OCI-LY3 (cell line): ENCODE results near the gene CREB5.
"Not testable (repeated sequence)": the region's sequence is repeated elsewhere in the genome, so short reads cannot be mapped to it uniquely, and the experiment has no call there.

ENCODE experiments used
- H2AFZ ChIP-seq: fragments of 200-600, 300-600 bp; shearing (Covaris generic); 2 replicates; pipeline ENCODE4 v1.6.0; 2014; ENCODE audit warnings: antibody characterized with exemption, low read depth, low read length
- H3K27ac ChIP-seq: fragments of 200-600, 300-600 bp; sonication (generic); 2 replicates; pipeline ENCODE4 v1.5.1; 2014; ENCODE audit warnings: mild to moderate bottlenecking, low read length, moderate library complexity, mixed read lengths
- H3K27me3 ChIP-seq: fragments of 200-600, 300-600 bp; sonication (generic); 2 replicates; pipeline ENCODE4 v1.6.1; 2014; ENCODE audit warnings: low read depth, low read length, mixed read lengths
- H3K36me3 ChIP-seq: fragments of 200-600, 300-600 bp; sonication (generic); replicated peaks from 2 replicates; pipeline ENCODE3; 2014; ENCODE audit warnings: low read depth, low read length, mixed read lengths
- H3K4me1 ChIP-seq: fragments of 300-600, 200-600 bp; sonication (generic); 2 replicates; pipeline ENCODE4 v1.6.1; 2014; ENCODE audit warnings: low read length, mixed read lengths
- H3K4me2 ChIP-seq: fragments of 200-600, 300-600 bp; sonication (generic); 2 replicates; pipeline ENCODE4 v1.6.1; 2014; ENCODE audit warnings: low read length, mixed read lengths
- H3K4me3 ChIP-seq: fragments of 300-600, 200-600 bp; sonication (generic); 2 replicates; pipeline ENCODE4 v1.5.1; 2014; ENCODE audit warnings: antibody characterized with exemption, mild to moderate bottlenecking, low read length, moderate library complexity
- H3K79me2 ChIP-seq: fragments of 300-600, 200-600 bp; shearing (Covaris generic); 2 replicates; pipeline ENCODE4 v1.6.1; 2014; ENCODE audit warnings: mild to moderate bottlenecking, low read length, mixed read lengths
- H3K9ac ChIP-seq: fragments of 300-600, 200-600 bp; shearing (Covaris generic); 2 replicates; pipeline ENCODE4 v1.6.0; 2014; ENCODE audit warnings: mild to moderate bottlenecking, low read length, moderate library complexity
- H3K9me3 ChIP-seq: fragments of 200-600, 300-600 bp; shearing (Covaris generic); 2 replicates; pipeline ENCODE4 v1.6.1; 2014; ENCODE audit warnings: low read length, mixed read lengths; ENCODE audit not compliant: insufficient read depth
- H4K20me1 ChIP-seq: fragments of 200-600, 300-600 bp; sonication (generic); 2 replicates; pipeline ENCODE4 v1.6.1; 2016; ENCODE audit warnings: low read length, mixed read lengths; ENCODE audit not compliant: insufficient read depth
- EZH2phosphoT487 ChIP-seq: fragments of 200-600 bp; shearing (Covaris generic); IDR thresholded peaks from 2 replicates; pipeline ENCODE4 v1.6.1; 2018; ENCODE audit warnings: antibody characterized with exemption, mixed run types, low read depth
- TF ChIP-seq, protein P1 (sequence below): fragments of 200-600, 300-600 bp; sonication (generic); IDR thresholded peaks from 2 replicates; pipeline ENCODE4 v1.5.1; 2014; ENCODE audit warnings: antibody characterized with exemption, low read length, low read depth

CREB5 gene

DNA sequence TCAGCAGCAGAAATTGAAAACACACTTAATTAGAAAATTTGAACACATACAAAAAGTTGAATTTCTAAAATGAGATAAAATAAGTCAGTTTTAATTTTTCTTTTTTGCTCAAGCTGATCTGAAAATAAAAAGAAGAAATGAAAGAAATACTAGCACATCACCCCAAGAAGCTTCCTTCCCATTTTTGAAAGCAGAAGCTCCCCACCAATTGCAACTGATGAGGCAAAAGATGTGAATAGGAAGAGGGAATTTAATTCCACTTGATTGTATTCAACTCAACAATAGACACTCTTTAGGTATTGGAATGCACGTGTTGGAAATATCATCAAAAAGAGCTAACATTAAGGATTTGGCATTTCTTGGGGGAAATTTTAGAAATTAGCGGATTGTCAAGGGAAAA is 370.0 kb downstream of the CREB5 start:
- Histone ChIP-seq H3K36me3 (no peaks in the 10 kb centered on the region), H3K4me1 (peaks cover 35% of the 10 kb centered on the region), H3K9ac (0 out of 2 replicates have a peak overlapping the region, but pooled peaks have one; percentile 42), H3K9me3 (no peaks in the 10 kb centered on the region), H2AFZ (no peak overlapping the region), H3K79me2 (no peaks in the 10 kb centered on the region), H3K27ac (peak overlapping the region; percentile 22), H3K27me3 (no peaks in the 10 kb centered on the region), H3K4me3 (peak overlapping the region; percentile 39; the same call in 1 of the 2 replicates), H3K4me2 (peak overlapping the region; percentile 52), H4K20me1 (no peaks in the 10 kb centered on the region)
- no peak for TF ChIP-seq EZH2phosphoT487
- TF ChIP-seq, protein P1, sequence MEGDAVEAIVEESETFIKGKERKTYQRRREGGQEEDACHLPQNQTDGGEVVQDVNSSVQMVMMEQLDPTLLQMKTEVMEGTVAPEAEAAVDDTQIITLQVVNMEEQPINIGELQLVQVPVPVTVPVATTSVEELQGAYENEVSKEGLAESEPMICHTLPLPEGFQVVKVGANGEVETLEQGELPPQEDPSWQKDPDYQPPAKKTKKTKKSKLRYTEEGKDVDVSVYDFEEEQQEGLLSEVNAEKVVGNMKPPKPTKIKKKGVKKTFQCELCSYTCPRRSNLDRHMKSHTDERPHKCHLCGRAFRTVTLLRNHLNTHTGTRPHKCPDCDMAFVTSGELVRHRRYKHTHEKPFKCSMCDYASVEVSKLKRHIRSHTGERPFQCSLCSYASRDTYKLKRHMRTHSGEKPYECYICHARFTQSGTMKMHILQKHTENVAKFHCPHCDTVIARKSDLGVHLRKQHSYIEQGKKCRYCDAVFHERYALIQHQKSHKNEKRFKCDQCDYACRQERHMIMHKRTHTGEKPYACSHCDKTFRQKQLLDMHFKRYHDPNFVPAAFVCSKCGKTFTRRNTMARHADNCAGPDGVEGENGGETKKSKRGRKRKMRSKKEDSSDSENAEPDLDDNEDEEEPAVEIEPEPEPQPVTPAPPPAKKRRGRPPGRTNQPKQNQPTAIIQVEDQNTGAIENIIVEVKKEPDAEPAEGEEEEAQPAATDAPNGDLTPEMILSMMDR: no peak

DNA sequence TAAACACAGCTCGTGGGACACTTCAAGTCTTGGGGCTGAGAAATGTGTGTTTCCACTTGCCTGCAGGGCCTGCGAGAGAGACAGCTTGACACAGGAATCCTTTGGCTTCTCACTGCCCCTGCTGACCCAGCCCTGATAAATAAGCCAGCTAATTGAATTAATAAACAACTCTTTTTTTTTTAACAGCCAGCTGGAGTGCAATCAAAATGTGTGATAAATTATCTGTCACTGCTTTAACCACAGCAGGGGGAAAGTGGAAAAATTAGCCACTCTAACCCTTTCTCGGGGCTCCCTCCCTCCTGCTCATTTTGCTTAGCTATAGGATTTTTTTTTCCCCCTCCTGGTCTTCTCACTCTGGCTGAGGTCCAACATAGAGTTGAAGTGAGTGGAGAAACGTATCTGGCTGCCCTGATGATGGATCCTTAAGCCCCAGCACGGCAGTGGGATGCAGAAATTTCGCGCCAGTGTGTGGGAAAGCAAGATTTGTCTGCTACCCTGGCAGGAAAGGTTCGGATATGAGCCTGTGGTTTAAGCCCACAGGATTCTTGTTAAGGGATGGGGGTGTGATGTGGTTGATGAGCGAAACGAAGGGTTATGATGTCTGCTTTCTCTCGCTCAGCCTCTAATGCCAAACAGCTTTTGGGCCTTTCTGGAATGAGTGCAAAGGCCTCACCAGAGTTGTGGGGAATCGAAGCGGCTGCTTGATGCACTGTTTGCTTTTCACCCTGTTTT is 372.0 kb downstream of the CREB5 start:
- Histone ChIP-seq H3K36me3 (no peaks in the 10 kb centered on the region), H3K4me1 (peaks cover 45% of the 10 kb centered on the region), H3K27ac (no peak overlapping the region), H3K9me3 (no peaks in the 10 kb centered on the region), H2AFZ (no peak overlapping the region), H3K27me3 (no peaks in the 10 kb centered on the region), H3K4me3 (no peak overlapping the region), H3K79me2 (no peaks in the 10 kb centered on the region), H4K20me1 (no peaks in the 10 kb centered on the region), H3K9ac (no peak overlapping the region), H3K4me2 (no peak overlapping the region)
- no peak for TF ChIP-seq EZH2phosphoT487
- TF ChIP-seq, protein P1: no peak

DNA sequence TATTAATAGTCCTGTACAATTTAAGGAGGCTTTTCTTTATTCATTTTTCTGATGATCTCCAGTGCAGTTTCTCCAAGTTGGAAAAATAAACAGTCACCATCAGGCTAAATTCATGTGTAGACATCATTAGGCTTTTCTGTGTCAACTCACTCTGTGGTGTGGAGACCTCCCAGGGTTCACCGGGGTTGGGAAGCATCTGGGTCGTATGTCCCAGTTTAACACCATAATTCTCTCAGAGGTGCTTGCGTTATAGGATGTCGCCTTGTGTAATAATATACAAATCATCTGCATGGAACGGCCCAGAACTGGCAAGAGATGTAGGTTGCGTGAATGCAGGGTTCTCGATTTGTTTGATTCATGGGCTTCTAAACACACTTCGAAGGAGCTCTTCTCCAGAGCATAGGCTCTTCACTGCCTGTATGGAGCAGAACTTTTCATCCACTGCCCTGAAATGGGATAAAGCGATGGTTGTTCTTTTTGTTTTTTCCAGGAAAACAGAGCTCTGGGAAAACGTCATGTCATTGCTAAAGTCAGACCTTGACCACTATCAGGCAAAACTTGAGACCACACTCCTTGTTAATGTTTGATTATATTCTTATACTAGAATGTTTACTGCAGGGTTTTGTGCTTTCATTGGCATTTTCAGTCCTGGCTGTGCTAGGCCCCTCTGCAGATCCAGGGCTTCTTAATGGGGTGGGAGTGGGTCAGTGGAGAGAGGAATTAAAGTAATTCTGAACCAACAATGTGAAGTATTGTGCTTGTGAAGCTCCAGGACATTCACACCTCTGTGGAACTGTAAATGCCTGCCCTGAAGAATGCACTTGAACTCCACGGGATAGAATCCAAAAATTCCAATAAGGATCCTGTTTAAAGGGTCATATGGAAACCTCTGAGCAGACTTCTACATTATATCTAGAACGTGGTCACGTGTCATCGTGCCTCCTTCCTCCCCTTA is 373.0 kb downstream of the CREB5 start:
- no peak for TF ChIP-seq EZH2phosphoT487
- TF ChIP-seq, protein P1: no peak
- Histone ChIP-seq H2AFZ (no peak overlapping the region), H3K36me3 (no peaks in the 10 kb centered on the region), H3K4me3 (no peak overlapping the region), H3K4me1 (peaks cover 49% of the 10 kb centered on the region), H3K9me3 (no peaks in the 10 kb centered on the region), H4K20me1 (no peaks in the 10 kb centered on the region), H3K9ac (no peak overlapping the region), H3K79me2 (no peaks in the 10 kb centered on the region), H3K27ac (no peak overlapping the region), H3K27me3 (no peaks in the 10 kb centered on the region), H3K4me2 (no peak overlapping the region)

DNA sequence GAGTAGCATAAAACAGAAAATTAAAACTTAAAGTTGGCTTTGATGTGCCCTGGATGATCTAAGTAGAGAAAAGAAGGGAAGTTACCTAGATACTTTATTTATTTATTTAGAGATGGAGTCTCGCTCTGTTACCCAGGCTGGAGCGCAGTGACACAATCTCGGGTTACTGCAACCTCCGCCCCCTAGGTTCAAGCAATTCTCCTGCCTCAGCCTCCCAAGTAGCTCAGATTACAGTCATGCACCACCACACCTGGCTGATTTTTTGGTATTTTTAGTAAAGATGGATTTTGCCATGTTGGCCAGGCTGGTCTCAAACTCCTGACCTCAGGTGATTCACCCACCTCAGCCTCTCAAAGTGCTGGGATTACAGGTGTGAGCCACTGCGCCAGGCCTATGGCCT is 373.8 kb downstream of the CREB5 start:
- peaks cover 56% of the 10 kb centered on the region for H3K4me1 ChIP-seq
- not testable (repeated sequence) for H3K9me3 ChIP-seq, H3K4me2 ChIP-seq, H3K79me2 ChIP-seq, H3K27ac ChIP-seq, H2AFZ ChIP-seq, H4K20me1 ChIP-seq, H3K36me3 ChIP-seq, H3K4me3 ChIP-seq, H3K9ac ChIP-seq, H3K27me3 ChIP-seq
